Measurements from ENCODE around the gene KRTAP10-5.

The KRTAP10-5 gene

GRCh38 chr21:44530903-44531605 is 49.4 kb downstream of the KRTAP10-5 start:
- no peak for DNase-seq

GRCh38 chr21:44530221-44530902 is 50.0 kb downstream of the KRTAP10-5 start:
- DNase-seq, result no peak

DNA sequence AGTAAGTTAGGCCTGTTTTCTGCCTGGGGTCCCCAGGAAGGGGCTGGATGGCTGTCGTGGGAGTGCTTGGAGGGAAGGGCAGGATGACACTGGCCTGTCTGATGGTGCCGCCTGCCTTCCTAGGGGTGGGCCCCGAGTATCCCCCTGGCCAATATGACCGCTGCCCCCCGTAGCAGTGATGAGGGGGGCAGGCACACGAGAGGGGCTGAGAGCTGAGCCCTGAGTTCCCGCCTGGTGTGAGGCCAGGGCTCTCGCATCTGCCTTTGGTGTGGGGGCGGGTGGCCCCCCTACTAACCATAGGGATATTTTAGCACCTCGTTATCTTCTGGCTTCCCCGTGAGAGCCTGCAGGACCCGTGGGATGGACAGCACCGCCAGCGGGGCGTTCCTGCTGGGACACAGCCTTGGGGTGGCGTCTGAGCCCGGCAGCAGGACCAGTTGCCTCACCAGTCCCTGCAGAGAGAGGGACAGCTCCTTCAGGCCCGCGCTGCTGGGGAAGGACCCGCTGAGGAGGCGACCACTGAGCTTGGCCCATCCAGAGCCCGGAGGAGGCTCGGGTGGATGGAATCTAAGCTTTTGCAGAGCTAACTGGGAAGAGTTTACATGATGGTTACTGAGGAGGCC is 50.8 kb downstream of the KRTAP10-5 start:
- no peak for DNase-seq

Measured in anterior cingulate cortex (tissue), 58 donors.